ENCODE measurements around the gene ITPR2. TPM values are rescaled to one million over a fixed set of nuclear protein-coding genes. Genes with fewer than 3 reads are reported as not detected.
"Not testable (repeated sequence)": the region's sequence is repeated elsewhere in the genome, so short reads cannot be mapped to it uniquely, and the experiment has no call there.

Gene ITPR2
- total RNA-seq, 1 donor from 2014 or later: 16.3 TPM

- H3K27me3 ChIP-seq (ENCODE audit: control insufficient read depth, insufficient read depth, low read length): no peaks in the 10 kb centered on the region
- H3K4me3 ChIP-seq (ENCODE audit: low read depth, low read length): no peak overlapping the region
- H3K36me3 ChIP-seq (ENCODE audit: control insufficient read depth, insufficient read depth, low read length): no peaks in the 10 kb centered on the region
- no peak for DNase-seq (ENCODE audit: low read depth)
- TF ChIP-seq, protein P1, sequence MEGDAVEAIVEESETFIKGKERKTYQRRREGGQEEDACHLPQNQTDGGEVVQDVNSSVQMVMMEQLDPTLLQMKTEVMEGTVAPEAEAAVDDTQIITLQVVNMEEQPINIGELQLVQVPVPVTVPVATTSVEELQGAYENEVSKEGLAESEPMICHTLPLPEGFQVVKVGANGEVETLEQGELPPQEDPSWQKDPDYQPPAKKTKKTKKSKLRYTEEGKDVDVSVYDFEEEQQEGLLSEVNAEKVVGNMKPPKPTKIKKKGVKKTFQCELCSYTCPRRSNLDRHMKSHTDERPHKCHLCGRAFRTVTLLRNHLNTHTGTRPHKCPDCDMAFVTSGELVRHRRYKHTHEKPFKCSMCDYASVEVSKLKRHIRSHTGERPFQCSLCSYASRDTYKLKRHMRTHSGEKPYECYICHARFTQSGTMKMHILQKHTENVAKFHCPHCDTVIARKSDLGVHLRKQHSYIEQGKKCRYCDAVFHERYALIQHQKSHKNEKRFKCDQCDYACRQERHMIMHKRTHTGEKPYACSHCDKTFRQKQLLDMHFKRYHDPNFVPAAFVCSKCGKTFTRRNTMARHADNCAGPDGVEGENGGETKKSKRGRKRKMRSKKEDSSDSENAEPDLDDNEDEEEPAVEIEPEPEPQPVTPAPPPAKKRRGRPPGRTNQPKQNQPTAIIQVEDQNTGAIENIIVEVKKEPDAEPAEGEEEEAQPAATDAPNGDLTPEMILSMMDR (IDR thresholded peaks at IDR 0.05; ENCODE audit: insufficient read depth, low read length, poor library complexity, severe bottlenecking): no peak
These were observed 34.1 kb upstream of the ITPR2 start for GRCh38 chr12:26867080-26867479.

DNA sequence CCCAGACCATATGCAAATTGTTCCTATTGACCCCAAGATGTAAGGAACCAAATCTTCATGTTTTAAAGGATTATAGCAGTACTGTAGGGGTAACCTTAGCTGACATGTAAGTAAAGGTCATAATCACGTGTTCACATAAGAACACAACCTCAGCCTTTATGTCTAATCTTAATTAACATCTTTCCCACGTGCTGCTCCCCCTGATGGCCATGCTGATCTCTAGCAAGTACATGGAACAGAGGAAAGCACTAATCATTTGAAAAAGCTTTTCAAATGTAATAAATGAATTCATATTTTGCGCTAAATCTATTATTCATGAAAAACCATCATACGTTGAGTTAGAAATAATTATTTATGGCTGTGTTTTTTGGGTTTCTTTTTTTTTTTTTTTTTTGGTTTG, 30.5 kb upstream of the ITPR2 start:
- Histone ChIP-seq H3K27me3 (ENCODE audit: control insufficient read depth, insufficient read depth, low read length) (no peaks in the 10 kb centered on the region), H3K4me3 (ENCODE audit: low read depth, low read length) (no peak overlapping the region), H3K36me3 (ENCODE audit: control insufficient read depth, insufficient read depth, low read length) (no peaks in the 10 kb centered on the region)
- TF ChIP-seq, protein P1 (IDR thresholded peaks at IDR 0.05; ENCODE audit: insufficient read depth, low read length, poor library complexity, severe bottlenecking): no peak
- DNase-seq (ENCODE audit: low read depth): no peak

GRCh38 chr12:26862787-26863186, 29.8 kb upstream of the ITPR2 start:
- not testable (repeated sequence) for H3K36me3 ChIP-seq (ENCODE audit: control insufficient read depth, insufficient read depth, low read length); H3K4me3 ChIP-seq (ENCODE audit: low read depth, low read length); H3K27me3 ChIP-seq (ENCODE audit: control insufficient read depth, insufficient read depth, low read length); DNase-seq (ENCODE audit: low read depth)

GRCh38 chr12:26861690-26862089, 28.7 kb upstream of the ITPR2 start:
- H3K27me3 ChIP-seq (ENCODE audit: control insufficient read depth, insufficient read depth, low read length): no peaks in the 10 kb centered on the region

DNA sequence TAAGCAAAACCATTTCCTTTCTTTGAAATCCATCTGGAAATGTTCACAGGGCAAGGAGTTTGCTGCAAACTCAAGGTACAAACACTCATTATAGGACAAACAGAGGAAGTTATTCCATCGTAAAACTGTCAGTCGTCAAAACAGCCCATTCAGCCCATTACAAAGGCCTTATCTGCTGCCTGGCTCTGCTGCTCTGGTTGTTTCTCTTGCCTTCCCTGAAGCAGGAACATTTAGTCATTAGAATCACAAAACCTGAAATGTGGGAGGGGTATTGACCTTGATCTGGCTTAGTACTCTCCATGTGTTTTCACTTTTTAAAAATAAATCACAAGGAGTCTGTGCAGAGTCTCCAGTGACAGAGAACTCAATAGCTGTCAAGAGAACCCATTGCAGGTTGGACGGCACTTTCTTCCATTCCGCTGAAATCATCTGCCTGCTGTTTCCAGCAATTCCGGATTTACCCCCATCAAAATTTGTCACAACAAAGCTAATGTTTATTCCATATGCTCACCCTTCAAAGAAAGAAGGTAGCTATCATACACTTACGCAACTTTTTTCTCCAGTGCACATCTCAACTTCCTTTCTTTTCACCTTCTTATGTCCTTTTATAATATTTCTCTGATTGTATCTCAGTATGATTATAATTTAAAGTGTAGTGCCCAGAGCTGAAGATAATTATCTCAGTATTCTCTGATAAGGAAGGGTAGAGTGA, 24.6 kb upstream of the ITPR2 start:
- Histone ChIP-seq H3K36me3 (ENCODE audit: control insufficient read depth, insufficient read depth, low read length) (no peaks in the 10 kb centered on the region), H3K27me3 (ENCODE audit: control insufficient read depth, insufficient read depth, low read length) (no peaks in the 10 kb centered on the region), H3K4me3 (ENCODE audit: low read depth, low read length) (no peak overlapping the region)
- no peak for DNase-seq (ENCODE audit: low read depth)
- TF ChIP-seq, protein P1 (IDR thresholded peaks at IDR 0.05; ENCODE audit: insufficient read depth, low read length, poor library complexity, severe bottlenecking): no peak

More at GRCh38 chr12:26861690-26862089, 28.7 kb upstream of the ITPR2 start:
- no peak overlapping the region for H3K4me3 ChIP-seq (ENCODE audit: low read depth, low read length)
- H3K36me3 ChIP-seq (ENCODE audit: control insufficient read depth, insufficient read depth, low read length): no peaks in the 10 kb centered on the region
- TF ChIP-seq, protein P1 (IDR thresholded peaks at IDR 0.05; ENCODE audit: insufficient read depth, low read length, poor library complexity, severe bottlenecking): no peak
- DNase-seq (ENCODE audit: low read depth): no peak

- no peaks in the 10 kb centered on the region for H3K36me3 ChIP-seq (ENCODE audit: control insufficient read depth, insufficient read depth, low read length)
- no peak overlapping the region for H3K4me3 ChIP-seq (ENCODE audit: low read depth, low read length)
- no peak for DNase-seq (ENCODE audit: low read depth)
- TF ChIP-seq, protein P1 (IDR thresholded peaks at IDR 0.05; ENCODE audit: insufficient read depth, low read length, poor library complexity, severe bottlenecking): no peak
- H3K27me3 ChIP-seq (ENCODE audit: control insufficient read depth, insufficient read depth, low read length): no peaks in the 10 kb centered on the region
These were observed 22.3 kb upstream of the ITPR2 start for GRCh38 chr12:26855337-26855736.

Data from kidney epithelial cell (primary cell).